ENCODE results near the gene INPP5A.
"Not testable (repeated sequence)": the region's sequence is repeated elsewhere in the genome, so short reads cannot be mapped to it uniquely, and the experiment has no call there.

INPP5A gene

DNA sequence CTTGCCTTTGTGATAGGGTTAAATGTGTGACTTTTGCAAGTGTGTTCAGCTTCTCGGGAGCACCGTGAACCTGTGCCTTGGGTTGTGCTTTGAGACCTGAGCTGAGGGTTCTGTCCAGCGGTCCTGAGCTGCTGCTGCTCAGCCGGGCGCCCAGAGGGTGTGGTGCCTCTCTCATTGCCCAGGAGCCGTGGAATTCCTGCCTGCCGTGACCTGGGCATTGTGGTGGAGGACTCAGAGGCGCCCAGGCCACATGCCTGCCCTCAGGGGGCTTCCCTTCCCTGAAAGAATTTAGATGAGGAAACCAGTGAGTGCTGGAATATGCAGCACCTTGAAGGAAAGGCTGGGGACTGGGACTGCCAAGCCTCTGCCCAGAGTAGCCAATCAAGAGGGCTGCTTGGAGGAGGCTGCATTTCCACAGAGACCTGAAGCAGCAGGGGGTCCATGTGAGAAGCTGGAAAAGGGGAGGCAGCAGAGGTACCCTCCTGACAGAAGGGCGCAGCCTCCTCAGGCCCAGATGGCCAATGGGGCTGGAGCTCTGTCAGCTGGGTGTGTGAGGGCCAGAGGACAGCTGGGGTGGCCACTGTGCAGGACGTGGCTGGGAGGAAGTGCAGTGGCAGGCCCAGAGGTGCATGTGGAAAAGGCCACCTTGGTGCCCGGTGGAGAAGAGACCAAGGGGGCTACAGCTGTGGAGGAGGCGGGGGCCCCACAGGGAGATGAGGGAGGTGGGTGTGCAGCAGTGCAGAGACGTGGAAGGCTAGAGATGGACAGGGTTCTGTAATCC is 141.0 kb downstream of the INPP5A start:
- DNase-seq (ENCODE audit: low spot score): no peak

DNA sequence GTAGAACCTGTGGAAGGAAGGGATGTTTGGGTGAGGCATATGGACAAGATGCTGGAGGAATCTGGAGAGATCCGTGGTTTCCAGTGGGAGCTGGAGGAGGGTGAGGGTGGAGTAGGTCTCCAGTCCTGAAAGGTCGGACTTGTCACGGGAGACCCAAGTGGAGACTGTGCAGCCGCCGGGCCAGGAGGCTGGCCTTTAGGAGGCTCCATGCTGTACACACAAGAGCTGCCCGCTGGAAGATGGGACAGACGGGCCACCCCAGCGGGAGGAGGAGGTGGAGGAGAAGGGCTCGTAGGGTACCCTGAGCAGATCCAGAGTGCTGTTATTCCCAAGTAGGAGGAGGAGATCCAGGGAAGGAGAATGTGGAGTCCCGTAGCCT is 141.6 kb downstream of the INPP5A start:
- DNase-seq (ENCODE audit: low spot score): no peak

DNA sequence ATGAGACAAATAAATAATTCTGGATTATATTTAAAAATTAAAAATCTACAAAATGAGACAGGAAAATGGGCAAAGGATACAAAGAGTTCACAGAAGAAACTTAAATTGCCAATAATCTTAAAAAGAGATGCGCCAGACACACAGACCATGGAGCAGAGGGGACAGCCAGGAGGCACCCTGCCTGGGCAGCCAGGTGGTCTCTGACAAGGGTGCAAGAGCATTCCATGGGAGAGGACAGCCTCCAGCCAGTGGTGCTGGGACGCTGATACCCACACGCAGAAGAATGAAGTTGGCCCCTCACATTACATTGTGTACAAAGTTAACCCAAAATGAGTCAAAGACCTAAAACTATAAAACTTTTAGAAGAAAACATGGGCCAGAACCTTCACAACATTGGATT is 142.1 kb downstream of the INPP5A start:
- DNase-seq (ENCODE audit: low spot score): no peak

DNA sequence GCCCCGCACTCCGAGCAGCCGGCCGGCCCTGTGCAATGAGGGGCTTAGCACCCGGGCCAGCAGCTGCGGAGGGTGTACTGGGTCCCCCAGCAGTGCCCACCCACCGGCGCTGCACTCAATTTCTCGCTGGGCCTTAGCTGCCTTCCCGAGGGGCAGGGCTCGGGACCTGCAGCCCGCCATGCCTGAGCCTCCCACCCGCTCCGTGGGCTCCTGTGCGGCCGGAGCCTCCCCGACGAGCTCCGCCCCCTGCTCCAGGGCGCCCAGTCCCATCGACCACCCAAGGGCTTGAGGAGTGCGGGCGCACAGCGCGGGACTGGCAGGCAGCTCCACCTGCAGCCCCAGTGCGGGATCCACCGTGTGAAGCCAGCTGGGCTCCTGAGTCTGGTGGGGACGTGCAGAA is 143.2 kb downstream of the INPP5A start:
- DNase-seq (ENCODE audit: low spot score): not testable (repeated sequence)

DNA sequence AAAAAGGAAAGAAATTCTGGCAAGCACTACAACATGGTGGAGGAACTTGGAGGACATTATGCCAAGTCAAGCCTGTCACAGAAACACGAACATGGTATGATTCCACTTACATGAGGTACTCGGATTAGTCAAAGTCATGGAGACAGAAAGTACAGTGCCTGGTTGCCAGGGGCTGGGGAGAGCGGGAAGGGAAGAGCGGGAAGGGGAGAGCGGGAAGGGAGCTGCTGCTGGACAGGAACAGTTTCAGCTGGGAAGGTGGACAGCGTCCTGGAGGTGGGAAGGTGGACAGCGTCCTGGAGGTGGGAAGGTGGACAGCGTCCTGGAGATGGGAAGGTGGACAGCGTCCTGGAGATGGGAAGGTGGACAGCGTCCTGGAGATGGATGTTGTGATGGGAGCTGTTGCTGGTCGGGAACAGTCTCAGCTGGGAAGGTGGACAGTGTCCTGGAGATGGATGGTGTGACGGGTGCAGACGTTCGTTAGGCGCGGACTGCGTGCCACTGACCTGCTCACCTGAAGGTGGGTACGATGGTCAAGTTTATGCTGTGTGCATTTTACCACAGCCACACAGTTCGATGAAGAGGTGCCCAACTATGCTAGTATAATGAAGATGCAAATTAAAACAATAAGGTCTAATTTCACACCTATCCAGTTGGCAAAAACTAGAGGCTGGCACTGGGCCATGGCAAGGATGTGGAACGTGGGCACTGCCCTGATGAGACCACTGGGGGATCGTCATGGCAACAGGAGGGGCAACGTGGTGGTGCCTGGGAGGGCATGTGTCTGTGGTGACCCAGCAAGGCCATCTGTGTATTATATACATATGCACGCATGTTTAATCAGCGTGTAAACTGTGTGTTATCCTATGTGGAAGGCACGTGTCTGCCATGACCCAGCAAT is 144.5 kb downstream of the INPP5A start:
- DNase-seq (ENCODE audit: low spot score): no peak

DNA sequence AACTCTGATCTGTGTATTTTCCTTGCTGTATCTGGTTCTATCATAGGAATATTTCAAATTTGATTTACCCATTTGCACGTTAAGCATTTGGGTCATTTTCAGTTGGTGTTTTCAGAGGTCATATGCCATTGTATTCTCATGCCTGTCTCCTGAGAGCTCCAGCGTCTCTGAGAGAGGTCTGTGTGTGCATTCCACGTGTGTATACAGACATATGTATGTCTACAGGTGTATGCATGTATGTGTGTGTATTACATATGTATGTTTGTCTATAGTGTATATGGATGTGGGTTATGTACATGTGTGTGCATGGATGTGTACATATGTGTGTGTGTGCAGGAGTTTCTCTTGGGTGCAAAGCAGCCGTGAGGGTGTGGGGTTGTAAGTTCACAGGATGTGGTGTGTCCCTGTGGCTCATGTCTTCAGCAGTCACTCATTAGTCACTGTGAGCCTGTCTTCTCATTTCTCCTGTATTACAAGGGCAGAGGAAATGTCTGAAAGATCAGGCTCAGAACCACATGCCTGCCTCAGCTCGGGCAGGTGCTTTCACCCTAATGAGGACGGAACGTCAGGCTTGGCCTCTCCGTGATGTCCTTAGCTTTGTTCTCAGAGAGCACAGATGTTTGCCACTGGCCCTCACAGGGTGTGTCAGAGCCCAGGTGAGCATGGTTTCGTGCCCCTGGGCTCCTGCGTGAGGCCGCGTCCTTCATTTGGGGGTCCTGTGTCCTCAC is 146.7 kb downstream of the INPP5A start:
- DNase-seq (ENCODE audit: low spot score): no peak

DNA sequence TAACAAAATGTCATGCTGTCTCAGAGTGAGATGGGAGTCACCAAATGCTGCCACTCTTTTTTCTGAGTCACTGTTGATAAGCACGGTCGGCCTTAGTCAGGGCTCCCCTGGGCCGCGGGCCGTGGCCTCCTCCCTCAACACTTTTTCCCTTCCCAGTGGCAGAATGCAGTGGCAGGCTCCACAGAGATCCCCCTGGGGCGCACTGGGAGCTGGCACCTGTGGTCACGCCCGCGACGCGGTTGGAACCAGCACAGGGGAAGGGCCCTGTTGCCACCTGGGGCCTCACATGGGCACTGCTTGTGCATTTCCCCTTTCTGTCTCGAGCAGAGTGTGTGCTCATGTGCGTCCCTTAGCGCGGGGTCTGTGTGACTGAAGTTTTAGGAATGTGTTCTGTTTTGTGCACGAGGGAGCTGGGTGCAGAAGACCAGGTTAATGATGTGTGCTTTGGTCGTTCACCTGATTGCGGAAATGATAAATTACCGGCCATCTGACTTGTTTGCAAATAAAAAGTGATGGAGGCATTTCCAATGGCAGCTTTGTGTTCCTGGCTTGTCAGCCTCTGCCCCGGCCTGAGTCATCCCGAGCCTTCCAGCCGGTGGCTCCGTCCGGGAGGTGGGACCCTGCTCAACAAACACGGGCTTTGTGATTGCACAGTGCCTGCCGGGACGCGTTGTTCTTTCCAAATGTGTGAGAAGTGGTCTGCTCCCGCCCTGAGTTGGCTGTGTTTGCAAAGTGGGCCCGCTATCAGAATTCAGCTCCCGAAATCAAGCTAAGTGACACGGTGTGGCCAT is 147.7 kb downstream of the INPP5A start:
- no peak for DNase-seq (ENCODE audit: low spot score)

DNA sequence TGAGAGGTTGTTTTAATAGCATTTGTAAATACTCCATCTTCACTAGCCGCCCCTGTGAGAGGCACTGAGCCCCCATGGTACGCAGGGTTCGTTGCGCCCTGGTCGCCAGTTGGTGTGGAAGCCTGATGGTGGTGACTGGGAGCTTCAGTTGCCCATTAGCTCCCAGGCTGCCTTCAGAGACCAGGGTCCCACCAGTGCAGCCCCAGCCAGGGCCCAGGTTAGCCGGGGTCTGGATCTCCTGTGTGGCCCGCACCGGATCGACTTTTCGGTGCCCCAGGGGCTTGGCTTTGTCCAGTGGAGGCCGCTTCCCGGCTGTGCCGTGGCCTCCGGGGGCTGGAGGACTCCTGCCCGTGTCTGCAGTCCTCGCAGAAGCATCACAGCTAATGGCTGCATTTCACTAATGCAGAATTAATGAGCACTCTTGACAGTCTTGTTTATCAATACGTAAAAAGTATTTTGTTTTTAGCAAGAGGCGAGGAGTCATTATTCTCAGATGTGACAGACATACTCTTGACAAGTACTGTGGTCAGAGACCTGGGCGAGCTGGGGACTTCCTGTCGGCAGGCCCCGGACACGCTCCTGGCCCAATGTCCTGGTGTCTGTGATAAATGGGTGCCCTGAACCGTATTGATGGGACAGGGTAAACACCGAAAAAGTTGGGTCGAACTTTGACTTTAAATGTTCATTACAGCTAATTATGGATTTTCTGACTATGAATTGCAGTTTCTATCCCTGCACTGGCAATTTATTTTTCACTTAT is 148.5 kb downstream of the INPP5A start:
- no peak for DNase-seq (ENCODE audit: low spot score)

DNA sequence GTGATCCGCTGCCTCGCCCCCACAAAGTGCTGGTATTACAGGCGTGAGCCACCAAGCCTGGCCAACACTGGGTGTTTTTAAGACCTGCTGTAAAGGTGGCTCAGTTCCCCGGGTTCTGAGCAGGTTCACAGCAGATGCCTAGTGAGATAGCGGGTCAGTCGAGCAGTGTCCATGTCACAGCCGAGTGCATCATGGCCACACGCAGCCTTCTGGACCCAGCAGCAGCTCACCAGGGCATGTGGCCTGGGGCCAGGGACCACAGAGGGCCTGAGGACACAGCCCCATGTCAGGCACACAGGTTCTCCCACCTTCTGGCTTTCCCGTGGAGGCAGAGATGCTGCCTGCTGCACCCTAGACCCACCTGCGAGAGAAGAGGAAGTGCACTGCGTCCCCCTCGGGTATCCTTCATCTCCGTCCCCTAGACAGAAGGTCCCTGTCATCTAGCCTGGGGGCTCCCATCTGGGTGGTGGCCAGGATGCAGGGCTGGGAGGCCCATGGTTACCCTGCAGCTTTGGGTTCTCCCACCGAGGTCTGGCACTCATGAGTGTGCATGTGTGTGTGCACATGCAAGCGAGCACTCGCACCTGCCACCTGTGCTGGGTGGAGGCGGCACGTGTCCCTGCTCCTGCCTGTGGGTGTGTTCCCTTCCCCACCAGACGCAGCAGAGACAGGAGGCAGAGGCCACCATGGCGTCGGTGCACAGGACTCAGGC is 149.8 kb downstream of the INPP5A start:
- DNase-seq (ENCODE audit: low spot score): no peak

DNA sequence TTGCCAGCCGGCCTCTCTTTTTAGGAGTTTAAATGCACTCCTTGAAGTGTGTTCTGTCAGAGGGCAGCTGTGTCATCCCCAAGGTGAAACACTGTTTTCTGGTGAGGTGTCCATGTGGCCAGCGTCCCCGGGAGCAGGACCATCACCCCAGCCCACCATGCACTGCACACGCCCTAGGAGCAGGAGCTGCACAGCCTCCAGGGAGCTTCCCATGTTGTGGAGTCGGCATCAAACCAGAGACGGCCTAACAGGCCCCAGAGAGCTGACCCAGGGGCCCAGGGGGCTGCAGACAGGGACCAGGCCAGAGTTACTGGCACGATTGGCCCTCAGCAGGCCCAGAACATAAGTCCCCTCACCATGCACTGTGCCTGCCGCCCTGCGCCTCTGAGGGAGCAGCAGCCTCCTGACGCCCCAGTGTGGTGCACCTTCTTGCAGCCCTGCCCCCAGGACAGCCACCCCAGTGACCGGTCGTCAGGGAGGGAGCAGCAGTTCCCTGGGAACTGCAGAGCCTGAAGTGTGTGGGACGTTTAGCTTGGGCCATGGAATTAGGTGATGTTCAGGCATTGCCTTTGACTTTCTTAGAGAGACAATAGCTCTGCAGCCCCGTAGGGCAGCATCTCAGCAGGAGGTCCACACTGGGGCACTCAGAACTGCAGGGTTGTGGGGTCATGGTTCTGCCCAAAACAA is 150.4 kb downstream of the INPP5A start:
- no peak for DNase-seq (ENCODE audit: low spot score)

DNA sequence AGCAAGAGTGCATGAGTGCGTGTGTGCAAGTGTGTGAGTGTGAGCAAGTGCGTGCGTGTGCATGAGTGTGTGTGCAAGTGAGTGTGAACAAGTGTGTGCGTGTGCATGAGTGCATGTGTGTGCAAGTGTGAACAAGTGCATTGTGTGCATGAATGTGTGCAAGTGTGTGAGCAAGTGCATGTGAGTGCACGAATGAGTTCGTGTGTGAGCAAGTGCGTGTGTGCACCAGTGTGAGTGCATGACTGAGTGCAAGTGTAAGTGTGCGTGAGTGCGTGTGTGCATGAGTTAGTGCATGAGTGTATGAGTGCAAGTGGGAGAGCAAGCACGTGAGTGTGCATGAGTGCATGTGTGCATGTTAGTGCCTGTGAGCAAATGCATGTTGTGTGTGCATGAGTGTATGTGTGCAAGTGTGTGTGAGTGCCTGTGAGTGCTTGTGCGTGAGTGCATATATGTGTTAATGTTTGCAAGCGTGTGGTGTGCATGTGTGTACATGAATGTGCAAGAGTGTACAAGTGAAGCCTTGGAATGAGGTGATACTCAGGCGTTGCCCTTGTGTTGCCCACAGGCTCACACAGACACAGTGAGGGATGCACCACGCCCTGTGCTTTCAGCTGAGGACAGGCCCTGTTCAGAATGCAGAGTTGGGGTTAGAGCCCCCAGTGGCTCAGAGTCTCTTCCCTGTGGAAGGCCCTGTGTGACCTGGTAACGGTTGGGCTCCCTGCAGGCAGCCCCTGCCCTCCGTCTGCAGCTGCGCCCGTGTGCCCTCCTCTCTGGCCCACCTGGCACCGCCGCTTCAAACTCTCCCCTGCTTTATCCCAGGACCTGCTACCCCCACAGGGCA is 151.2 kb downstream of the INPP5A start:
- DNase-seq (ENCODE audit: low spot score): no peak

DNA sequence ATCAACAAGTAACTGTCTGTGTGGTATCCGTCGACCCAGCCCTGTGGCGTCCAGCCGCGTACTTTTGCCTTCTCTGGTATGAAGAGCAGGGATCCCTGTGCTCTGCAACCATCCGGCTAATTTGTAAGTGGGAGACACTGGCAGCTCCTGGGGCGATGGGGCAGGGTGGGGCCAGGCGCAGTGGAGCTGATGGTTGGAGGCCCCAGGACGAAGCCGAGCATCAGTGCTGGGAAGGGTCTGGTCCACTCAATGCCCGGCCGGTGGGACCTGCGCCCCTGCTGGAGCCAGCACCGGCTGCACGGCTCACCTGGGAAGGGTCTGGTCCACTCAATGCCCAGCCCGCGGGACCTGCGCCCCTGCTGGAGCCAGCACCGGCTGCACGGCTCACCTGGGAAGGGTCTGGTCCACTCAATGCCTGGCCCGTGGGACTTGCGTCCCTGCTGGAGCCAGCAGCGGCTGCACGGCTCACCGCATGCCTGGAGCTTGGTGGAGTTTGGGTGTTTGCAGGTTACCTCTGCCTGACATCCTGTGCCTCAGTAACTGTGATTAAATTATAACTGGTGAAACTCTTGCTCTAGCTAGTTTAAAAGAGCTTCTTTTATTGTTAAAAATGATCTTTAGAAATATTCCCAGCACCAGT is 152.3 kb downstream of the INPP5A start:
- no peak for DNase-seq (ENCODE audit: low spot score)

DNA sequence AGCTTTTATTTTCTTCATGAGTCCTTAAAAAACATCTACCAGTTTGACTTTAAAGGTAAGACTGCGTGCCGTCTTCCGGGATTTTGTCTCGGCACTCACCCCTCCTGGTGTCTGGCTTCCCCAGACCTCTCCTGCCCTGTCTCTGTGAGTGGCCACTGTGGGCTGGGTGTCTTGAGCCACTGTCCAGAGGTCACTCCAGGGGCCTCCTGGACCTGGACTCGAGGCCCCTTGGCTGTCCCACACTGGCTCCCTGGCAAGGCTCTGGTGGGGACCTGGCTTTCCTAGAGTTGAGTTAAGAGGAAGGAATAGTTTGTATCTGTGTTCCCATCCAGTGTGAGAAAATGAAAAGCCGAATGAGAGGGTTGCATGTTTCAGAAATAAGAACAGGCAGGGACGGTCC is 152.8 kb downstream of the INPP5A start:
- DNase-seq (ENCODE audit: low spot score): no peak

DNA sequence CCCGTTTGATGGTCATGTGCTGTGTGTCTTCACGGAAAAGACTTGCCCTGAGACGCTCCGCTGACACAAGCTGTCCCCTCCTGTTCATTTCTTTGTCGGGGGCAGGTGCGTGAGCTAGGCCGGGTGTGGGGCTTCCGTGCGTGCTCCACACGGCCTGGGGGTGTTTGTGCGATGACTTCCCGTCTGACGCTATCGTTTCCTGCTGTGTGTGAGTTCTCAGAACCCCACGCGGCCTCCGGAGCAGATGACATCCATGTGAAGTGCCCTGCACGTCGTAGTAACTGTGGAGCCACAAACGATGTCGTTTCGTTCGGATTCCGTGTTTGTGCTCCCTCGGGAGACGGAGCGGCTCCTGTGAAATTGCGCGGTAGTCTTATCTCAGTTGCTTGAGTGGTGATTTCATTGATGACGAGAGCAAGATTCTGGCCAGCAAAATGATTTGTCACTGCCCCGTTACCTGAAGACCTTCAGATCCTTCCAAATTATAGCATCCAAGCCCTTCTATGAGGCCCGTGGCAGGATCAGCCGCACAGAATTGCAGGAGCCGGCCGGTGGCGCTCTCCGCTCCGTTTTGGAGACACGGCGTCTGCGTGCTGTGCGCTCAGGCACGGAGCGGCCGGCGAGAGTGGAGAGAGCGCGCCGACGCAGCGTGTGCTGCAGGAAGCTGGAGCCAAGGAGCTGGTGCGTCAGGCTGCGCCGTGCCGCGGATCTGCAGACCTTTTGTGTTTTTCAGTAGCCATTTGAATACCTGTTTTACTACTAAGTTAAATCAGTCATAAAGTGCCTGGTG is 153.4 kb downstream of the INPP5A start:
- DNase-seq (ENCODE audit: low spot score): no peak

DNA sequence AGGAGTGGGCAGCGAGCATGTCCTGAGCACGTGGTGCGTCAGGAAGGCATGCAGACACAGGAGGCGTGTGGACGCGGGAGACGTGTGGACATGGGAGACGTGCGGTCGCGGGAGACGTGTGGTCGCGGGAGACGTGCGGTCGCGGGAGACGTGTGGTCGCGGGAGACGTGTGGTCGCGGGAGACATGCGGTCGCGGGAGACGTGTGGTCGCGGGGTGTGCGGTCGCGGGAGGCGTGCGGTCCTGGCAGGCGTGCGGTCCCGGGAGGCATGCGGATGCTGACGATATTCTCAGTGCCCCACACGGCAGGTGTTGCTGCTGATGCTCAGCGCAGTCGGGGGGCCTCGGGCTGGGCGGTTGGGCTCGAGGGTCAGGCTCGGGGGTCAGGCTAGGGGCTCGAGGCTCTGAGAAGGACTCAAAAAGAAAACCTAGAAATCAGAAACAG is 154.1 kb downstream of the INPP5A start:
- DNase-seq (ENCODE audit: low spot score): no peak

DNA sequence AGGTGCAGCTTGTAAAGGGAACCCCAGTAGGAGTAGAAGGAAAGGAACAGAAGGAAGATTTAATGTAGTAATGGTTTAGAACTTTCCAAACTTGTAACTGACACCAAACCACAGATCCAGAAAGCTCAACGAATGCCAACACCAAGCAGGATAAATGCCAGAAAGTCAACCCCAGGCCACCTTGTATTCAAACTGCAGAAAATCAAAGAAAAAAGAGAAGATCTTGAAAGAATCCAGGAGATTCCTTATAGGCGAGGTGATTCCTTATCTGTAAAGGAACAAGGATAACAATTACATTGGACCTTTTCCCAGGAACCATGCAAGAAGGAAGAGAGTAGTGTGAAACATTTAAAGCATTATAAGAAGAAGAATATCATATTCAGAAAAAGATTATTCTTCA is 154.7 kb downstream of the INPP5A start:
- DNase-seq (ENCODE audit: low spot score): no peak

DNA sequence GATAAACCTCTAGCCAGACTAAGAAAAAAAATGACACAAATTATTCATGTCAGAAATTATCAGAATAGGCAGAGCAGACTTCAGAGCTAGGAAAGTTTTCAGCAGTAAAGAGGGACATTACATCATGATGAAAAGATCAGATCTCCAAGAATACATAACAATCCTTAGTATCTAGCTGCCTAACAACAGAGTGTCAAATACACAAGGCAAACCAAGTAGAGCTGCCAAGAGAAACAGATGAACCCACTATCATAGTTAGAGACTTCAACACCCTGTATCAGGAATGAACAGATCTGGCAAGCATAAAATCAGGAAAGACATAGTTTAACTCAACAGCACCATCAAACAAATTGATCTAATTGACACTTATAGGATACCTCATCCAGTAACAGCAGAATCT is 156.1 kb downstream of the INPP5A start:
- DNase-seq (ENCODE audit: low spot score): no peak

DNA sequence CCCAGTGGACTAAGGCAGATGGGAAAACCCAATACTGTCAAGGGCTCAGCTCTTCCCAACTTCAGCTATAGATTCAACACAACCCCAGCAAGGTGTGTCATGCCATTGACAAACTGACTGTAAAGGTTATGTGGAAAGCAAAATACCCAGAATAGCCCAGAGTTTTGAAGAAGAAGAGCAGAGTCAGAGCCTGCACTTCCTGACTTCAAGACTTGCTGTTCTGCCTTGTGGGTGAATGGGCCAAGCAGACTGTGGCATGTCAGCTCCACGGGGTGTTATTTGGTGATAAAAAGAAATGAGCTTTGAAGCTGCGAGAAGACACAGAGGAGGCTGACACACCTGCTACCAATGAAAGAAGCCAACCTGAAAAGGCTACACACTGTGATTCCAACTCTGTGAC is 158.6 kb downstream of the INPP5A start:
- DNase-seq (ENCODE audit: low spot score): peak; percentile 1
